HG03135 (cell line): ENCODE results near the gene FGFR2.

ENCODE experiments used
- ATAC-seq: cut with Tn5 transposase; IDR thresholded peaks from one replicate; pipeline ENCODE4 v1.9.1; 2021; ENCODE audit warnings: mild to moderate bottlenecking, moderate library complexity; ENCODE audit not compliant: unreplicated experiment

The FGFR2 gene

DNA sequence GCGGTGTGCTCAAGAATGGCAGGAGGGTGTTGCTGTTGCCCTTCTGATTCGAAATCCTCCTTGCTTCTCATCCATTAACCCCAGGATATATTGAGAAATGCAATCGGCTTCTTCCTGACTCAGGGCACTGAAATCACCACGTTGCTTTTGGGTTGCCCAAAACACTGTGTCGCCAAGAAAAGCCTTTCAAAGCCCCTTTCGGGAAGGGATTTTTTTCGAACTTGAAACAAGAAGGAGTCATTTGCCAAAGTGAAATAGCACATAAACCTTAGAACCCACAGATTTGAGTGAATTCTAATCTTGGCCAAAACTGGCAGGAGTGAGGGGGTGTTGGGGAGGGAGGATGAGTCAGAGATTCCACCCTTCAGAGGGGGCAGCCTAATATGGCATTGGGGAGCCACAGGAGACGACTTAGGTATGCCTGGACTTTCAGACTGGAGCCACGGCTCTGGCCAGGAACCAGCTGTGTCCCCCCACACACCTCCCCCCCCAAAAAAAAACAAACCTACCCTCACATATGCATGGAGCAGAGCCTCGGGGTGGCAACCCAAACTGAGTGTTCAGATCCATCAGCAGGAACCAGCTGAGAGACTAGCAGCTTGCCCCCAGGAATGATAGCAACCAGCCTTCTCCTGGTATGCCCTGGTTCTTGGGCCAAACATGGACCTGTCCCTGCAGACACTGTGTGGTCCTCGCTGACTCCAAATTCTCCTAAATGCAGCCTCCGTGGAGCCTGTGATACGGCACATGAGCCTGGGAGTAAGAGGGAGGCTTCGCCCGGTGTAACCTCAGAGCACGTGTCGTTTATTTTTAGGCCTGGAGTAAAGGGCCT lies 138.4 kb downstream of the FGFR2 start:
- no peak for ATAC-seq

DNA sequence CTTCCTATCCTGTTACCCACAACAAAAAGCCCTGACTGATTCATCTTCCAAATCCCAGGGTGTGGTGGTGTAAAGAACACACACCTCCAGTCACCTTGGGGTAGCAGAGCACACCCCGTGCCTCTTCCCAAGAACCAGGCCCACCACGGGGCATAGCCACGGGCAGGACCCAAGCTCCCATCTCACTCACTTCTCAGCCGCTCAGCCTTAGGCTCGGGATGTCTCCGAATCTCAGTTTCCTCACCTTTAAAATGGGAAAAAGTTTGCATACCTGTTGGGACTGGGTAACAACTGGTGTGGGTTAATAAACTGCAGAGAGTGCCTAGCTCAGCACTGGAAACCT lies 139.0 kb downstream of the FGFR2 start:
- no peak for ATAC-seq

DNA sequence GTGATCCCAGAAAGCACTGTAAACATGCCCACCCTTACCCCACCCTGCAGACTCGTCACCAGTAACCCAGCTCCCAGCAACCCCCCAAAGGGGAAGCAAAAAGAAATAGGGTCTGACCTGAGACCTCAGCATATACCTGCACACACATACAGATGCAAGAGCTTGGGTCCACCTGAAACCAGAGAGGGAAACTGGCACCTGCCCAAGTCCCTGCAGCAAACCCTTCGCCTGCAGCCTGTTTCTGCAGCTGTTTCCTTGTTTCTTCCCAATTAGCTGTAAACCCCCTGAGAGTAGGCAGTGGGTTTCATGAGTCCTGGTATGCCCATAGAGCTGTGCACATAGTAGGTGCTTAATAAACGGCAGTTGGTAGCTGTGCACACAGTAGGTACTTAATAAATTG lies 140.5 kb downstream of the FGFR2 start:
- no peak for ATAC-seq

DNA sequence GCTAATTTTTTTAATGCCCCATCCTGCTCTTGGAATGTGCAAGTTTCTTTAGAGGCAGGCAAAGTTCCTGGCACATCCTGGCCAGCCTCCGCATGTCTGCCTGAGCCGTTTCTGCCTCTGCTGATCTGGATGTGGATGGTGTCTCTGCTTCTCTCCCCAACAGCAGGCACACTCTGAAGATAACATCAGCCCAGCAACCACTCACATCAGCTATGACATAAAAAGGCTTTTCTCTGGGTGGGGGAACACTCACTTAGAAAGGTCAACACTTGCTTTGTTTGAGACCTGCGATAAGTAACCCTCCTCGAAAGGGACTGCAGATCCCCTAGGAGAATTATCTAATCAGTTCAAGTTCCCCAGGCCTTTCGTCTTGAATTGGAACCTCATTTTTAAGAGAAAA lies 142.9 kb downstream of the FGFR2 start:
- ATAC-seq = no peak

DNA sequence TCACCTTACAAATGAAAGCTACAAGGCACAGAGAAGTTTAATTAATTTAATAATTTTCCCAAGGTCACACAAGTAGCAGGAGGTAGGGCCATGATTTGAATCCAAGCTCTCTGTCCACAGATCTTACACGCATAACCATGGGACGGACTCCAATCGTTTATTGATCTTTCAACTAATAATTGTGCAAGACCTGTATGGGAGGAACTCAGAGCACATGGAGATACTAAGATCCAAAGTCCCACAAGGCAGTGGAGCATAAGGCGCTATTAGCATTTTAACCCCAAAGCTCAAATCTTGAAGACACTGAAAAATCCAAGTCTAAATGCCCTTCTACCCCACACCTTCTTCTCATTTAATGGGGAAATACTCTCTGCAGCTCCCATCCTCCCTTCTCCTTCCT lies 143.5 kb downstream of the FGFR2 start:
- ATAC-seq = no peak

DNA sequence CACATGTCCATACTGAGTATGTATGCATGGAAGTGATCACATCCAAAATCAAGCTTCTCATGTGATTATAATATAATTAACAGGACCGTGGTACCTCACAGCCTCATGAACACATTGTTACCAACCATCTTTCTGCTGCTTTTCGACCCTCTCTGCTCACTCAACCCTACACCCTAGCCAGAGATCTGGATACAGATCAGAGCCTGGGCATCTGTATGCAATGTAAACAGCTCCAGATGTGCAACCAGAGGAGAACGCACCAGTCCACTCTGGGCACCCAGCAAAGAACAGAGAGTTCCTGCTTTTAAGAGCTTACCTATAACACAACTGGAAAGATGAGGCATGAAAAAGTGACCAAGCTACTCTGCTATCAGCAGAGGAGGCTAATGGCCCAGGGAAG lies 145.1 kb downstream of the FGFR2 start:
- ATAC-seq = no peak

DNA sequence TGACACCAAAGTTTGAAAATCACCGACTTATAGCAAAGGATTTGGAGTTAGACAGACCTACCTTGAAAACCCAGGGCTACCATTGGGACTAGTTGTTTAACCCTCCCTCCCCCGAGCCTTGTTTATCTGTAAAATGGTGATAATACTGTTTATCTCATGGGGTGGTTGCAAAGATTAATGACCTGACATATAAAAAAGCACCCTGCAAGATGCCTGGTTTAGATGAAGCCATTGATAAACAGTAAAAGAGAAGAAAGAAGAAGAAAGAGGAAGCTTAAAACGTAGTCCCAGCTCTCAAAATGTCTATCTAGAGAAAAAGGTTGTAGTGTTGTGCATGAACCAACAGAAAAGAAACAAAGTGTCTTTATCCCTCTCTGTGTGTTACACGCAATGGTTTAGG lies 145.7 kb downstream of the FGFR2 start:
- no peak for ATAC-seq

DNA sequence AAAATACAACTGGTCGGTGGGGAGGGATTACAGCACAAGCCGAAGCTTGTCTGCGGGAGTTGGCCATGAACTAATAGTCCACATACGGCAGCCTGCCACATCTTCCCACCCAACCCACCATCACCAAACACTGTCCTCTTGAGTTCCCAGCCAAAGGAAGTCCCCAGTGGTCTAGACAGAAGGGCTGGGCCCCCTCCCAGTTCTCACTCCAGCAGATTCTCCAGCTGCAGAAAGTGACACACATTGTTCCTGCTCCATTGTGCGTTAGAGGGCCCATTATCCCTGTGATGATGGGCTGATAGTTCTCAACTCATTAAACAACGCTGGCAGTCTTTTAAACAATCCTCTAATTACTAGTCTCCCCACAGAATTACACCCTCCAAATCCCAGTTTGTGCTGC lies 148.0 kb downstream of the FGFR2 start:
- ATAC-seq = no peak

DNA sequence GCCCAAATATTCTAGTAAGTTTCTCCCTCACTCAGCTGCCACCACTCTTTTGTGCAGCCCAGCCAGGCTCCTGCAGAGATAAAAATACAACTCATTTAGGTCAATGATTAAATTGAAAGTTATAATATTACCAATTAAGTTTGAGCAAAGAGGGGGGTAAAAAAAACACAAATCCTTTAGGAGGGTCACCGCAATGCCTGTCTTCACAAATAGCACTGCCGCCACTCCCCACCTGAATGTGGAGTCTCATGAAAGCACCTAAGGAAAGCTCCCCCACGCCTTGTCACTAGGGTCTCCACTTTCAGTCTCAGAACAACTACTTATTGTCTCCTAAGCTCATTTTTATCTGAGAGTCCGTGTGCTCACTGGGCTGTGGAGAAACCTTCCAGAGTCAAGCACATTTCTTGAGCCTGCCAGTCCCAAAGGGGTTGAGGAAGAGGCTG lies 148.7 kb downstream of the FGFR2 start:
- ATAC-seq = peak; percentile 33

DNA sequence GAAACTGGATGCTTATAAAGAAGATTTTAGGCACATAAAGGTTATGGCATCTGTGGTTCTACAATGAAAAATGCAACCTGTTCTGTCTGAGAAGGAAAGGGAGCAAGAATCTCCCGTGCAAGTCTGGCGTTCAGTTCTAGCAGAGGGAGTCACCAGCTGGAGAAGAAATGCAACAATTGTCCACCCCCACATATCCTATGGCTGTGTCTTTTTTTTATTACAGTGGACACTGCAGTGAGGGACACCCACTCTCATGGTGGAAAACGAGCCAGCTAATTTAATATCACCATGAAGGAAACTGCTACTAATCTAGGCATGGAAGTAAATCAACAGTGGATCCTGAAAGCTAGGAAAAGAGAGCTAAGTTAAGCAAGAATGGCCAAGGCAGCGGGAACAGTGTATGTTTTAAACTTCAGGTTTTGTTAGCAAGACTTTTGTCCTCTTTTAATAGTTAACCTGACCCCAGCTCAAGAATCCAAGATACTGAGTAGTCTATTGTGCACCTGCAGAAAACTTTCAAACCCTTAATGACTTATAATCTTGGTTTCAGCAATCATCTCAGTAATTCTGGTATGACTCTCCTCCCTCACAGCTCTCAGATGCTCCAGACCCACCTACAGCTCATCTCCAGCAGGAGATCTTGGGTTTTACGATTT lies 149.3 kb downstream of the FGFR2 start:
- peak; percentile 98 for ATAC-seq

DNA sequence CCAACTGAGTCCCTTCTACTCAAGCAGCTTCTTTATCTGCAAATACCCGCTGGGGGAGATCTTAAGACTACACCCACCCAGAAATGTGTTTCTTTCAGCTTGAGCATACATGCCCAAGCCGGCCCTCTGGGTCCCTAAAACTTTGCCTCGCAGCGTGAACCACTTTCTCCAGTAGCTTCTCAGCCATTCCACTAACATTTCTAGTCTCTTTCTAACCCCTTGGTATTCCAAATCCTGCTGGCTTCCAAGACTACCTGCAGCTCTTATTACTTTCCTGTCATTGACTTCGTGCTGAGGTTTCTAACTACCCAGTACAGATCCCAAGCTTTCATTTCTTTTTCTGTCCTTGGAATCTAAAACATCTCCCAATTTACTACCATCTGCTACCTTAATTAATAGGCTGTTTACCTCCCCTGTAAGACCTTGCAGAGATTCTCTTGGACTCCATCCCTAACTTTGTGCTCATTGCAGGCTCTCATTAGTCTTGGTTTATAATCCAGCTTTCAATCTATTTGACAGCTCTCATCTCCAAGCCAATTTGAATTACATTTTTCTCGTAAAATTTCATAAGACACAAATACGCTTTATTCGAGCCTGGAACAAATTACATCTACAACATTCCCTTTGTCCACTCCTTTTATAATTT lies 153.6 kb downstream of the FGFR2 start:
- ATAC-seq = no peak

DNA sequence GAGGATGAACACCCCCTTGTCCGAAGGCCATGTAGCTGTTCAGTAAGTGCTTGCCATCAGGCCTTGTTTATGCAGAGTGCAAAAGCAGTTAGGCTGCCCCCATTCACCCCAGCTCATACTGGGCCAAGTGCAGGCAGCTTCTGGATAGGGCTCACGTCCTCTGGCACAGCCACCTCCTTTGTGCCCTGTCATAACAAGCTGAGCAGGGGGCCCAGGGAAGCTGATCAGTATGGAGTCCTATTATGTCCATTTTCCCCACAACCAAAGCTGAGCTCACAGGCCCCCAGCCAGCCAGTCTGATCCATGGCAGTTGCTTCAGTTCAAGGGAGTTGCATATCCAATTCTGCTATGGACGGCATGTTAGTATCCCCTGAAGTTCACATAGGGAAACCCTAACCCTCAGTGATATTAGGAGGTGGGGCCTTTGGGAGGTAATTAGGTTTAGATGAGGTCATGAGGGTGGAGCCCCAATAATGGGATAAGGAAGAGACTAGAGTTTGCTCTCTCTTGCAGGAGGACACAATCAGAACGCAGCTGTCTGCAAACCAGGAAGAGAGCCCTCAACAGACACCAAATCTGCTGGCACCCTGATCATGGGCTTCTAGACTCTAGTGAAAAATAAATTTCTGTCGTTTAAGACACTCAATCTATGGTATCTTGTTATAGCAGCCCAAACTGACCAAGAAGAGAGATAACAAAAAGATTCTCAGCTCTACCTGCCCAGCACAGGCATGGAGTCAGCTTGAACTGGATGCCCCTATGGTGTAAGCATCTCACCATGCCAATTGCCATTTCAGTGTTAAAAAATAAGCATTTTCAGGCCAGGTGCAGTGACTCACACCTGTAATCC lies 155.9 kb downstream of the FGFR2 start:
- no peak for ATAC-seq

DNA sequence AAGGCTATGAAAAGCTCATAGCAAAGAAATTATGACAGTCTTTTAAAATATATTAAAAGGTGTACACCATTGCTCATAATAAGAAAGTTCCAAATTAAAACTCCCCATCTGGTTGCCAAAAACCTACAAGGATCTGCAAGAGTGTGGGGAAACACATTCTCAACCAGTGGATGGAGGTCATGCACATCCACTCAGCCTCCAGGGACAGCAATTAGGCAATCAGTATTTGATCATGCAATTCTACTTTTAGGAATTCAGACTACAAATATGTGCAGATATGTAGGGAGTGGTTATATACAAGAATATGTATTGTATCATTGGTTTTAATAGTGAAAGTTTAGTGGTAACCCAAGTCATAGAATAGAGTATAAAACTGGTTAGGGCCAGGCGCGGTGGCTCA lies 157.8 kb downstream of the FGFR2 start:
- ATAC-seq = no peak

DNA sequence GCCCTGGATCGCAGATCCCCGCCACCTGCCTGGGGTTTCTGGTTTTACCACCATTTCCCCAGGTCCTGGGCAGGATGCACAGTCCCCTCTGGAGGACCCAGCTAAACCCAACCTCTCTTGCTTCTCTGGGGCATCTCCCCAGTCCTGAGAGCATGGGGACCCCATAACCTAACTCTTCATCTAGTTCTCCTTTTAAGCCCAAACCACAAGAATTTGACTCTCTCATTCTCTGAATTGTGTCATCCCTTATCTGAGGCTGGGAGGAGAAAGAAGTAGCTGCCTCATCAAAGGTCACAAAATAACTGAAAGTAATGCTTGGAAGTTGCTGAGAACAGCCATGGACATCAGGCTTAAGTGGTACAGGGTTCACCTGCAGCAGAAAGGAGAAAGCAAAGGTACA lies 159.9 kb downstream of the FGFR2 start:
- no peak for ATAC-seq

DNA sequence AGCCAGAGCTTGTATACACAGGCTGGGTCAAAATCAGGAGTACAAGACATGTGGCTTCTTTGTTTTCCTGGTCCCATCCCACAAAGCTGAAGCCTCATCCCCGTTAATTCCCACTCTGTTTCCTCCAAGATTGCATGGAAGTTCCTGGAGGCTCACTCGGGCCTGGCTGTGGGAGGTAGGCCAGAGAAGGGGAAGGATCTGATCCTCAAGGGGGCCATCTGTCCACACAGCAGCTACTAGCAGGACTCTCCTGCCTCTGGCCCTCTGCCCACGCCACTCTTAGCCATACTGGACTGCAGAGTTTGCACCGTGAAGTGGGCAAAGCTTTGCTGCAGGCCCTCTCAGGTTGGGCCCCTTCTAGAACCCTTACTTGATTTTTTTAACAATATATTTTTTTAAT lies 160.6 kb downstream of the FGFR2 start:
- no peak for ATAC-seq

DNA sequence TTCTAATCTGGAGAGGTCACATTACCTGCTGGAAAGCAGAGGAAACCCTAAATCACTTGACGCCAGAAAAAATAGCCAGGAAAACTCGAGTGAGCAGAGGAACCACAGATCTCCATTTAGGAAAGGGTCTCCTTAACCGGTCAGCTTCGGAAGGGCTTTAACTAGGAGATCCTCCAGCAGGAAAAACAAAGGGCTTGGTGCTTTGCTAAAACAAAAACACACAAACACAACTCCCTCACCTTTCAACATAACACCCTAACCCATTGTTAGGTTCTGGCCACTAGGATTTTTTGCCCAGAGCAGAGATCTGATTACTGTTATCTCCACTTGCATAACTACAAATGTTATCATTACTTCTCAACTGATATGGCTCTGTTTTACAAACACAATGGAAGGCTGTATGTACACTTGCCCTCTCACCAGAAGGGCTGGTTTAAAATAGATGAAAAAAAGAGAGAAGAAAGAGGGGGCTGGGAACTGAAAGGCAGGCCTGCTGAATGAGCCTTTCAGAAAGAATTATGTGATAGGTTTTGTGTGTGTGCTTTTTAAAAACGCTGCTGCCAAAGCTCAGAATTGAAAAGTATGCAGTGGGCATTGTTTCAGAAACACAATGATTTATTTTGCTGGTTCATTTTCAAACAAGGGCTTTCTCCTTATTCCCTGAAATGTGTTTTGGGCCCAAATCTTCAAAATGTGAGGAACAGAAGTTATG lies 161.5 kb downstream of the FGFR2 start:
- no peak for ATAC-seq

DNA sequence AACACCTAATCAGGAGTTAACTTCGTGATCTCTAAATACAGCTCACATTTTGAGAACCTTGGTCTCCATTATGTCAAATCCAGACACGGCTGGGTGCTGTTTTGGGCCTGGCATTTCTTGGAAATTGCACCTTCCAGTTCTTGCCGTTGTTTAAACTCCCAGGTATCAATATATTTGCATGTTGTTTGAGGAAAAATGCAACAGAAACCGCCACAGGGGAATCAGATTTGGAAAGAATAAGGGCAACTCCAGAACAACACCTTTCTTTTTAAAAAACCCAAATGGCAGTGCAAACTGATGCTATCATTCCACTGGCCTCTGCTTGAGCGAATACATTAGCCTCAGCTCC lies 162.0 kb downstream of the FGFR2 start:
- ATAC-seq = no peak

DNA sequence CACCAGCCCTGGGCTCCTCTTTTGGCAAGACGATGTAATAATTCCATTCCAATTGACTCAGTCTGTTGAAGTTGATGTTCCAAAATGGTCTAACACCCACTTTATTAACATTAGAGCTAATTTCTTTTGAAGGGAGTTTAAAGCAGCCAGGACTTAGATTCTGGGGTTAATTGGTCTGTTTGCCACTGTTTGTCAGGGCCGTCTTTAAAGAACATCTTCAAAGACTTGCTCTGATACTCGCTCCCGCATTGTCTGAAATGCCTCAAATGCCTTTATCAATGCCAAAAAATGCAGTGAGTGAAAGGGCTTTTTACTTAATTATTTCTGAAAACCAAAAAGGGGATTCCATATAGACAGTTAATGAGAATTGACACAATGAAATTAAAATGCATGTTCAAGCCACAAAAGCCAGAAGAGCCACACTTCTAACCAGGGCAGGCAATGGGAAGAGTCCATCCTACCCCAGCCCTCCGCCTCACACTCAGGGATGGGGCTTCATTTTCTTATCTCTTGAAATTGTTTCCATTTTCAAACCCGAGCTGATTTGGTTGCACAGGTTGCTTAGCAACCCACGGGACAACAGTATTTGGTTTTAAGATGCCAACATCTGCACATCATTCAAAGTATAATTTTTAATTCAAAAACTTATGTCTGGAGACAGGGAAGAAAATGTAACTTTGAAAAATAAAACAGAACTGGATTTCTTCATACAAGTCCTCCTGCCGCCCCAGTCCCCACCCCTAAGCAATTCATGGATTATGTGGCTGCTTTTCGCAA lies 163.0 kb downstream of the FGFR2 start:
- ATAC-seq = no peak

DNA sequence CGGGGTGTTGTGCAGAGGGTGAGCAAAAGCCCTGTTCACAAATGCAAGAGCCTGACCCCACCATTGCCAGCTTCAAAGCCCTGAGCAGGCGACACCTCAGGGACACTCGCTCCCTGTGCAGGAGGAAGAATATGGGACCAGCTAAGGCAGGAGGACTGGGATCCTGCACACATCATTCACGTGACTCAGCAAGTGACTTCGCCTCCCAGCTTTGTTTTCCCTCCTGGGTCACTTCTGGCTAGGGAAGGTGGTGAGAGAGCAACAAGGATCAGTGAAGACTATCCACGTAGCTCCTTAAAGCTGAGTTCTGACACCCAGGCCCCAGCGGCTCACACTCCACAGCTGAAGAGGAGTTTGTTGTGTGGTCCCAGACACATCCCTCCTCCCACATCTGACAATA lies 164.3 kb downstream of the FGFR2 start:
- ATAC-seq = no peak

DNA sequence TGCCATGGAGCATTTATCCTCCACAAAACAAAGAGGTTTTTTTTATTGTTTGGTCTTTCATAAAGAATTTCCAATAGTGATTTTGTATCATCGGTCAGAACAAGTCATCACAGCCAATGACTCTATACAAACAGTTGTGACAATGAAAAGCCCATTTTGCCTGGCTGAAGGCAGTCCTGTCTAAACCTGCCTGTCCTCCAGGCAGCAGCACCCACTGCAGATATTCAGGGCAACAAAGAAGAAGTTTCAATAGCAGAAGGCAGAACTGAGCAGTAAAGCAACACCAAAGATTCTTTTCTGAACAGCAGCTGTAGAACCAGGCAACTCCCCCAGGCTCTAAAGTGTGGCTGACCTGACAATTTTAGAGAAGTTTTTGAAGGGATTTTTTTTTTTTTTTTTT lies 169.4 kb downstream of the FGFR2 start:
- no peak for ATAC-seq
